ENCODE results near the gene SEC23B. TPM values are rescaled to one million over a fixed set of nuclear protein-coding genes. Genes with fewer than 3 reads are reported as not detected.

Gene SEC23B
- total and polyA plus RNA-seq, 2 donors (not counting 3 experiments of a cell fraction or from before 2014, with no cell fraction given) = 38.0 to 44.0 TPM

- no peaks in the 10 kb centered on the region for H3K79me2 ChIP-seq (ENCODE audit: control insufficient read depth, insufficient read depth, low read length)
- CTCF ChIA-PET = interaction anchor here (1.0 to 1.5 kb wide), 2 partner anchors 12 to 129 kb away, joined by 3 to 5 read pairs; no protein-coding TSS in a partner anchor
These were observed 34.0 kb downstream of the SEC23B start for GRCh38 chr20:18541741-18542140.

GRCh38 chr20:18543216-18543615, 35.5 kb downstream of the SEC23B start:
- no peak for FAIRE-seq

More at GRCh38 chr20:18541741-18542140, 34.0 kb downstream of the SEC23B start:
- H3K9me1 ChIP-seq (replicated peaks; ENCODE audit: control insufficient read depth, extremely low read depth, insufficient read depth, low read length) = no peaks in the 10 kb centered on the region
- FAIRE-seq = no peak
- peak; percentile 21 for TF ChIP-seq FOS (IDR thresholded peaks at IDR 0.05; ENCODE audit: borderline replicate concordance, insufficient read depth, low read length)
- TF ChIP-seq JUN (IDR thresholded peaks at IDR 0.05; ENCODE audit: borderline replicate concordance, insufficient read depth, insufficient read length, low read depth) = no peak
- BruUV-seq (replicated peaks) = no TSS peak
- POLR2A ChIA-PET = no interaction called here
- no peaks in the 10 kb centered on the region for H3K9me3 ChIP-seq (replicated peaks; ENCODE audit: control insufficient read depth, insufficient read depth, low read length)
- no peak overlapping the region for H3K9ac ChIP-seq (replicated peaks; ENCODE audit: extremely low read depth, insufficient read depth, low read length)
- H3K27me3 ChIP-seq (ENCODE audit: control insufficient read depth in 2 of 2, insufficient read depth in 2 of 2, low read length in 2 of 2) = no peaks in the 10 kb centered on the region
- H3K36me3 ChIP-seq (ENCODE audit: control insufficient read depth in 2 of 2, extremely low read depth in 1 of 2, insufficient read depth in 2 of 2, low read length in 2 of 2) = peaks cover 12 to 20% of the 10 kb centered on the region in 2 experiments
- no peak overlapping the region for H3K4me2 ChIP-seq (ENCODE audit: insufficient read depth, low read length)
- no peak overlapping the region for H3K4me3 ChIP-seq (replicated peaks in 1 of 3; ENCODE audit: insufficient read depth in 1 of 3, low read depth in 1 of 3, low read length in 3 of 3)
- intact Hi-C loops (cut with micrococcal nuclease) (no loop called here), dilution Hi-C loops (cut with MboI; ENCODE audit: extremely low pct_ligation_motif_present, low sequenced_read_pairs) (no loop called here)
- no peak overlapping the region for H2AFZ ChIP-seq (ENCODE audit: low read depth, low read length)
- no peaks in the 10 kb centered on the region for H3K4me1 ChIP-seq (ENCODE audit: control insufficient read depth, extremely low read depth, insufficient read depth, low read length)
- no peak overlapping the region for H3K27ac ChIP-seq (ENCODE audit: insufficient read depth, low read depth, low read length)
- no peak for DNase-seq (ENCODE audit: low read depth, low spot score)
- no peaks in the 10 kb centered on the region for H4K20me1 ChIP-seq (replicated peaks; ENCODE audit: control insufficient read depth, extremely low read depth, insufficient read depth, low read length)

More at GRCh38 chr20:18543216-18543615, 35.5 kb downstream of the SEC23B start:
- no TSS peak for BruUV-seq (replicated peaks)
- CTCF ChIA-PET = no interaction called here
- no peaks in the 10 kb centered on the region for H3K9me3 ChIP-seq (replicated peaks; ENCODE audit: control insufficient read depth, insufficient read depth, low read length)
- peaks cover 12 to 26% of the 10 kb centered on the region in 2 experiments for H3K36me3 ChIP-seq (ENCODE audit: control insufficient read depth in 2 of 2, extremely low read depth in 1 of 2, insufficient read depth in 2 of 2, low read length in 2 of 2)
- H3K4me1 ChIP-seq (ENCODE audit: control insufficient read depth, extremely low read depth, insufficient read depth, low read length) = no peaks in the 10 kb centered on the region
- H3K27me3 ChIP-seq (ENCODE audit: control insufficient read depth in 2 of 2, insufficient read depth in 2 of 2, low read length in 2 of 2) = no peaks in the 10 kb centered on the region
- no peaks in the 10 kb centered on the region for H3K79me2 ChIP-seq (ENCODE audit: control insufficient read depth, insufficient read depth, low read length)
- intact Hi-C loops (cut with micrococcal nuclease) = no loop called here
- dilution Hi-C loops (cut with MboI; ENCODE audit: extremely low pct_ligation_motif_present, low sequenced_read_pairs) = no loop called here
- POLR2A ChIA-PET = no interaction called here
- H3K4me3 ChIP-seq (replicated peaks in 1 of 3; ENCODE audit: insufficient read depth in 1 of 3, low read depth in 1 of 3, low read length in 3 of 3) = no peak overlapping the region
- no peaks in the 10 kb centered on the region for H4K20me1 ChIP-seq (replicated peaks; ENCODE audit: control insufficient read depth, extremely low read depth, insufficient read depth, low read length)
- no peak overlapping the region for H2AFZ ChIP-seq (ENCODE audit: low read depth, low read length)
- H3K9me1 ChIP-seq (replicated peaks; ENCODE audit: control insufficient read depth, extremely low read depth, insufficient read depth, low read length) = no peaks in the 10 kb centered on the region
- H3K9ac ChIP-seq (replicated peaks; ENCODE audit: extremely low read depth, insufficient read depth, low read length) = no peak overlapping the region
- no peak for TF ChIP-seq POLR2A (IDR thresholded peaks at IDR 0.05; ENCODE audit: low read depth, low read length)
- TF ChIP-seq POLR2AphosphoS5 (IDR thresholded peaks at IDR 0.05; ENCODE audit: insufficient read depth, low read depth, low read length) = no peak
- TF ChIP-seq EZH2 (IDR thresholded peaks at IDR 0.05; ENCODE audit: borderline replicate concordance, low read depth, low read length, severe bottlenecking) = no peak
- no peak for TF ChIP-seq GATA2 (IDR thresholded peaks at IDR 0.05; ENCODE audit: insufficient read depth, insufficient read length, low read depth, low read length)
- no peak for TF ChIP-seq JUN (IDR thresholded peaks at IDR 0.05; ENCODE audit: borderline replicate concordance, insufficient read depth, insufficient read length, low read depth)
- no peak for TF ChIP-seq CTCF (IDR thresholded peaks at IDR 0.05; ENCODE audit: extremely low read depth in 1 of 2, insufficient read depth in 1 of 2, low read depth in 1 of 2, low read length in 2 of 2)
- TF ChIP-seq MAX (IDR thresholded peaks at IDR 0.05; ENCODE audit: insufficient read depth, insufficient read length) = no peak
- TF ChIP-seq FOS (IDR thresholded peaks at IDR 0.05; ENCODE audit: borderline replicate concordance, insufficient read depth, low read length) = no peak
- no peak for TF ChIP-seq MYC (IDR thresholded peaks at IDR 0.05; ENCODE audit: low read depth, low read length)
- H3K4me2 ChIP-seq (ENCODE audit: insufficient read depth, low read length) = no peak overlapping the region
- DNase-seq (ENCODE audit: low read depth, low spot score) = no peak
- H3K27ac ChIP-seq (ENCODE audit: insufficient read depth, low read depth, low read length) = no peak overlapping the region

Measured in endothelial cell of umbilical vein (primary cell).